OCI-M1 (cell line): ENCODE results near the gene MYLK.
A peak's percentile ranks its signal among the peaks of the same experiment; 100 is the strongest.
"Not testable (repeated sequence)": the region's sequence is repeated elsewhere in the genome, so short reads cannot be mapped to it uniquely, and the experiment has no call there.

Experiments used
- DNase-seq: peaks from one replicate; lab custom pipeline; 2025; lab: John Stamatoyannopoulos, UW

The MYLK gene

DNA sequence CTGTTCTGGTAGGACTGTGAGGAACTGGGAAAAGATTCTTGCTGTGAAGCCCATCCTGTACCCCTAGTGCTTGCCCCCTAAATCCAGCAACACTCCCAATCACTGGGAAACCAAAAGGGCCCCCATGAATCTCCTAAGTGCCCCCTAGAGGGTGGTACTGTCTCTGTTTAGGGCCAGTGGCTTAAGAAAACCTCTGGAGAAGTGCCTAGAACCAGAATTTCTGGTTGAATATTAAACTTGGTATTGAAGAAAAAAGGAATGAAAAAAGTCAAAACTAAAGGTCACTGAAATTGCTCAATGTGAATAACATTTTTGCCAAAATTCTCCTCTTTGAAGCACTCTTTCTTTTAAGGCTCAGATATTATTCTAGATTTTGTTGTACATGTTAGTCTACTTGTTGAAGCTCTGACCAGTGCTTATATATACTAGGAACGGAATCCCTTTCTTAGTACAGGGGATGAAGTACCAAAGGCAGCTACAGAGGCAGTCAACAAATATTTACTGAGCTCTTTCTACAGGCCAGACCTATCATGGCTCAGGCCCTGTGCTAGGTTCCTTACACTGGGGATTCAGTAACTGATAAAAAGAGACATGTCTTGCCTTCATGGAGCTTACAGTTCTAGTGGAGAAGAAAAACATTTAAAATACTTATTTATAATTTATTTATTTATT is 138.8 kb downstream of the MYLK start:
- peak; percentile 5 for DNase-seq

- DNase-seq: no peak
These were observed 140.1 kb downstream of the MYLK start for GRCh38 chr3:123744064-123744463.

GRCh38 chr3:123743121-123743520 is 141.0 kb downstream of the MYLK start:
- DNase-seq: no peak

DNA sequence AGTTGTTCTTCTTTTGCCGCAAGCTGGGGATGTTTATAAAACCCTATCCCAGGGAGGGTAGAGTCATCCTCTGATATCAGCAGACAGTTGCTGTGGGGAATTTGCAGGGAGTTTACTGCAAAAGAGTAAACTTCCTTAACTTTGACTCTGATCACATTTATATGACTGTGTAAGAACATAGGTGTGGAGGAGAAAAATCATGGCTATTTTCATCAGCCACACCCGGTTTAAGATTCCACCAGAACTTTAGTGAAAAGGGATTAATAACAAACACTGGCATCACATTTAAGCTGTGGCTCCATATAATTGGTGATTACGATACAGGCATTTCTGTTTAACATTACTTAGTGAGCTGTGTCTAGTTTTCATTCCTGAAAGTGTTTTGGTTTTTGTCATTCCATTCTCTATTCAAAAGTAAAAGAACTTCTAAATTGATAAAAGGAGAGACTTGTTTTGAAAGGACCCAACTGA is 143.1 kb downstream of the MYLK start:
- no peak for DNase-seq

DNA sequence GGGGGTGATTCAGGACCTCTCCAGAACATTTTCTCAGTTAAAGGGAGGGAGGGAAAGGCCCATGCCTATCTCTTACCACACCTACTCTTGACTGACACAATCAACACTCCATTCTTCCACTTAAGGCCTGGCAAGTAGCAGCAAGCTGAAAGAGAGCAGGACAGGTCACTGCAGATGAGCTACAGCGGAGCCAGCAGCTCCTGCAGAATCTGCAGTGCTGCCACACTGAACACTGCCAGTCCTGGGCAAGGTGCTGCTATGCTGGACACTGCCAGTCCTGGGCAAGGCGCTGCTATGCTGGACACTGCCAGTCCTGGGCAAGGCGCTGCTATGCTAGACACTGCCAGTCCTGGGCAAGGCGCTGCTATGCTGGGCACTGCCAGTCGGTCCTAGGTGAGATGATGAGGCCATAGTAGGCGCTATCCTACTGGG is 143.7 kb downstream of the MYLK start:
- no peak for DNase-seq

- DNase-seq: no peak
These were observed 144.4 kb downstream of the MYLK start for GRCh38 chr3:123739754-123740153.

- DNase-seq: no peak
These were observed 145.0 kb downstream of the MYLK start for GRCh38 chr3:123739106-123739505.

GRCh38 chr3:123738522-123738921 is 145.6 kb downstream of the MYLK start:
- not testable (repeated sequence) for DNase-seq

DNA sequence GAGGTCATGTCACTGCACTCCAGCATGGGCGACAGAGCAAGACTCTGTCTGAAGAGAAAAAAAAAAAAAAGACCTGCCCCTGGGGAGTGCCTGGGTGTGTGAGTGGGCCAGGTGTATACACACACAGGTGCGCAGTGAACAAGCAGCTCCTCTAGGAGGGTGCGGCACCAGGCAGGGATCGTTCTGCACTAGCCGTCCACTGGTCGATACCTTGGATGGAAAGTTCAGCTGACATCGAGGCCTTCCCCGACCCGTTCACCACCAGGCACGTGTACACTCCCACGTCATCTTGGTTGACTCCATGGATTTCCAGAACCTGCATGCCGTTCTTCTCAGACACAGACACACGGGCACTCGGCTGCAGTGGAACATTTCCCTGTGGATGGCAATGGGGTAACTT is 147.0 kb downstream of the MYLK start:
- no peak for DNase-seq

DNA sequence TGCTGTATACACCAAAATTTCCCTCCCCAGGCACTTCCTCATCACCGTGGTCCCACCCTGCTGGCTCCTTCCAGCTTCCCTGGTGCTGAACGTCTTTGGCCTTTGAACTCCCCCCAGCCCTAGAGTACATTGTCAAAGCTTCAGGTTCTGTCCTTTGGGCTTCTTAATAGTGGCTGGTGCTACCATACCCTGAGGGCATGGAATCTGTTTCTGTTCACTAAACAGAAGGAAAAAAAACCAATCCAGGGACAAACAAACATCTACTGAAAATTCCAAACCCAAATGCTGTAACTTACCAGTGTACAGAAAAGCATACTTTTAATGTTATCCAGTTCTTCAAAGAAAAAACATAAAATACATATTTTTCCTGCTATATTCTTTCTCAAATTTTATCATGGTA is 148.7 kb downstream of the MYLK start:
- DNase-seq: no peak

DNA sequence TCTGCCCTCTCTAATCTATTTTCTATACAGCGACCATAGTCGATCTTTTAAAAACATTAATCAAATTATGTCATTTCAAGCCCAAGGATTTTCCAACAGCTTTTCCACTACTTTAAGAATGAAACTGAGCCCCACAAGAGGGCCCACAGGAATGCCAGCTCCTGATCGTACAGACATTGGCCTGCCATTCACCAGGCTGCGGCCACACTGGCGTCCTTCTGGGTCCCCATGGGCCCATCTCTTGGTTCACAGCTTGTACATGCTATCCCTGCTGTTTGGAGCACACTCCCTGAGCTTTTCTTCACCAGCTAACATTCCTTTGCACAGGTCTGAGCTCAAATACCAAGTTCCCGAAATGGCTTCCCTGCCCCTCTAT is 149.6 kb downstream of the MYLK start:
- DNase-seq: no peak

- no peak for DNase-seq
These were observed 150.2 kb downstream of the MYLK start for GRCh38 chr3:123733805-123734526.

GRCh38 chr3:123733341-123733740 is 150.8 kb downstream of the MYLK start:
- no peak for DNase-seq

DNA sequence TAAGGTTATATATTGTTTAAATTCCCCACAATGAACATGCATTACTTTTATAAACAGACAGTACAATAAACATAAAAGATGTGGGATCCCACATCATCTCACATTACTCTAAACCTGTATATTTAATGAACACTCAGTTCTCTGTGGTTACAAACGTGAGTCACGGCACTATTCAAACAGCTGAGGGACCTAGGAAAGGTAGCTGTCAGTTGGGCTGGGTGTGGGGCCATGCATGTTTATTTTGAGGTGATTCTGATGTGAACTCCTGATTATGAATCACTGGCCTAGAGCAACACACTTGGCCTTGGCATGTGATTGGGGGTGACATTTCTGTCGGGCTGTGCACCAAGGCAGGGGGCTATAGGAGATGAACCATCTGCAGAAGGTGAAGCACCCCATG is 151.7 kb downstream of the MYLK start:
- DNase-seq: no peak

DNA sequence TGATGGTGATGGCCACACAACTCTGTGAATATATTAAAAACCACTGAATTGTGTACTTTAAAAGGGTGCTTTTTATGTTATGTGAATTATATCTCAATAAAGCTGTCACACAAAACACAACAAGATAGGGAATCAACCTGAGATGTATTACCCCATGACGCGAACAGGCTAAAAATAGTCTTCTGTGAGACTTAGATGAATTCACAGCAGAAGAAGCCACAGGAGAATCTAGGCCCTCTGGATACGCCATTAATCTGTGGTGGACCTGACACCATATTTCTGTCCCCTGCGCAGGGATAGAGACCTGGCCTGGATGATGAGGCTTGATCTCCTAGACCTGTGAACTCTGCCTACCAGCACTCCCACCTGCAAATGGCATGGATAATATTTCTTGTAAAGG is 153.3 kb downstream of the MYLK start:
- DNase-seq: no peak

GRCh38 chr3:123728991-123729390 is 155.1 kb downstream of the MYLK start:
- no peak for DNase-seq

DNA sequence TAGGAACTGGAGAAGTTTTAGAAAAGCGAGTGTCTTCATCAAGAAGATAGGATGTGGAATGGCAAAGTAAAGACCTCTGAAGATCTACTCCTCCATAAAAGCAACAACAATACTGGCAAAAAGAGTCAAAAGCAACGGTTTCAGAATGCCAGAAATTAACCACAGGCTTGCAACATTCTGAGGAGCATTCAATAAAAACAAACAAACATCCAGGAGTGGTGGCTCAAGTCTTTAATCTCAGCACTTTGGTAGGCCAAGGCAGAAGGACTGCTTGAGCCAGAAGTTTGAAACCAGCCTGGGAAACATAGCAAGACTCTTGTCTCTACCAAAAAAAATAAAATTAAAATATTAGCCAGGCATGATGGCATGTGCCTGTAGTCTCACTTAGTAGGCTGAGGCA is 156.1 kb downstream of the MYLK start:
- no peak for DNase-seq

- DNase-seq: no peak
These were observed 158.3 kb downstream of the MYLK start for GRCh38 chr3:123725652-123726400.

DNA sequence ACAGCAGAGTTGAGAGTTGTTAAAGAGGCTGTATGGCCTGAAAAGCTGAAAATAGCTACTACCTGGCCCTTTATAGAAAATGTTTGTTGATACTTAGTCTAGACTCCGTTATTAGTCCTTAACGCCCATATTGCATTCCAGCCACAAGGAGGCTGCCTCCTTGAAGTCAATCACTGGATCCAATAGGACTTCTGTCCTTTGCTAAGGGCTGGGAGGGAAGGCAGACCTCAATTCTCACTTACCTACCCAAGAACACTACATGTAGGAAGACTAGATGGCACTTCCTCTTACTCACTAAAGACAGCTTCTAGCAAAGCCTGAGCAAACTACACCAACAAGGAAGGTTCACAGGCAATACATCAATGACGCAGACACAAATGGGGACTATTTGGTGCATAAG is 159.8 kb downstream of the MYLK start:
- no peak for DNase-seq

DNA sequence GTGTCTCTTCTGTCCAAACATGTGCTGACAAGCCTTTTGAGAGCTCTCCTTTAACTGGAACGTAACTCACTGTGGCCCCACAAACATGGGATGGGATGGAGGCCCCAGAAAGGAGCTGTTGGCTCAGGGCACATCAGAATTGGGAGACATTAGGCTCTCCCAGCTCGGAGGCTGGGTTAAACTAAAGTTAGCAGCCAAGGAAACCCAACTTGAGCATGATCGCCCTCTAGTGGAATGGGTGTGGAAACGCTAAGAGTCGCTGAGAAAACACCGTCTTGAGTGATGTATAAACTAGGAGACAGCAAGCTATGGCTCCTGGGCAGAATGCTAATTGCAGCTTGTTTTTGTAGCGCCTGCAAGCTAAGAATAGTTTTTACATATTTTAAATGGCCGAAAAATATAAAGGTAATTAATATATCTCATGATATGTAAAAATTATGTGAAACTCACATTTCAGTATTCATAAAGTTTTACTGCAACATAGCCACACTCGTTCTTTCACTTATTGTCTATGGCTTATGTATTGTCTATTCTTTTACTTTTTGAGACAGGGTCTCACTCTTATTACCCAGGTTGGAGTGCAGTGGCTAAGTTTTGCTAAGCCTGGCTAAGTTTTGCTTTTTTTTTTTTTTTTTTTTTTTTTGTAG is 160.5 kb downstream of the MYLK start:
- DNase-seq: peak; percentile 86

GRCh38 chr3:123723070-123723469 is 161.1 kb downstream of the MYLK start:
- DNase-seq: no peak

DNA sequence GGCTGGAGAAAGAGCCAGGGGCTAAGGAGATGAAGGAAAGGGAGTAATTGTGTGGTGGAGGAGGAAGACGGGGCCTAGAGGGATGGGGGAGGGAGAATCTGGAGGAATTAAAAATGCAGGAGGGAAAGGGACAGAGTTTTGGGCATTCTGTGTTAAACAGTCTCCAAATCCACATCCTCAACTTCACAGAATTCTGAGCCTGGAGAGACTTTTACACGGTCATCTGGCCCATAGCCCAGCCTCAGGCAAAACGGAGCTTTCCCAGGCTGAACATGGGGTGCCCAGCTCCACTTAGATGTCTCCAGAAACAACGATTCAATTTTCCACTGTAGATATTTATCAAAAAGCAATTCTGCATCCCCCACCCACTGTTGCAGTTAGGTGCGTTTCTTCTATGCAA is 161.7 kb downstream of the MYLK start:
- no peak for DNase-seq

- DNase-seq: no peak
These were observed 162.1 kb downstream of the MYLK start for GRCh38 chr3:123722021-123722420.
